Fibroblast of lung (primary cell): ENCODE data around the gene NTNG1.

Experiments used
- CTCF ChIP-seq, 2 donors: IDR thresholded peaks in 1 of 2; conservative IDR thresholded peaks in 1 of 2; 1 replicate in 1 of 2; 2 replicates in 1 of 2; pipeline ENCODE4 v1.5.1; 2011 to 2012; ENCODE audit warnings: low read length in 2 of 2, control low read depth in 1 of 2, inconsistent platforms in 1 of 2, low read depth in 1 of 2, mild to moderate bottlenecking in 1 of 2
- EZH2 ChIP-seq: IDR thresholded peaks from 2 replicates; pipeline ENCODE4 v1.5.1; 2012; ENCODE audit warnings: low read length, control low read depth, mild to moderate bottlenecking; ENCODE audit errors: missing control alignments

GRCh38 chr1:107496002-107496401, 355.2 kb downstream of the NTNG1 start:
- TF ChIP-seq CTCF (conservative IDR thresholded peaks at IDR 0.05 in 1 of 2, IDR thresholded peaks at IDR 0.05 in 1 of 2; ENCODE audit: low read depth in 1 of 2, low read length in 2 of 2) (no peak), EZH2 (no peak)
